DOHH2 (cell line): ENCODE results near the gene SYDE1.

Experiments
- CTCF ChIP-seq: fragments of 200-600 bp; sonication (generic); IDR thresholded peaks from one replicate; pipeline ENCODE4 v1.5.1; 2014; ENCODE audit warnings: antibody characterized with exemption, mild to moderate bottlenecking, low read depth, low read length; ENCODE audit not compliant: poor library complexity, severe bottlenecking
- EZH2phosphoT487 ChIP-seq: fragments of 200-600 bp; sonication (generic); IDR thresholded peaks from 2 replicates; pipeline ENCODE4 v1.6.1; 2017; ENCODE audit warnings: borderline replicate concordance, mild to moderate bottlenecking, antibody characterized with exemption, low read length, moderate library complexity, mixed read lengths

GRCh38 chr19:15122331-15123030 lies 15.3 kb downstream of the SYDE1 start:
- TF ChIP-seq CTCF (no peak), EZH2phosphoT487 (no peak)
